Effector CD8-positive, alpha-beta T cell (primary cell): Measurements from ENCODE around the gene KNDC1.
"Not testable (repeated sequence)": the region's sequence is repeated elsewhere in the genome, so short reads cannot be mapped to it uniquely, and the experiment has no call there.

Experiments
- DNase-seq: peaks from one replicate; lab custom pipeline; 2025; lab: John Stamatoyannopoulos, UW

Gene KNDC1

GRCh38 chr10:133141144-133141957, 18.7 kb upstream of the KNDC1 start:
- DNase-seq, result no peak

- DNase-seq, result no peak
These were observed 18.1 kb upstream of the KNDC1 start for GRCh38 chr10:133141958-133142340.

- no peak for DNase-seq
These were observed 17.4 kb upstream of the KNDC1 start for GRCh38 chr10:133142523-133143199.

- no peak for DNase-seq
These were observed 16.9 kb upstream of the KNDC1 start for GRCh38 chr10:133143200-133143533.

GRCh38 chr10:133143546-133143945, 16.5 kb upstream of the KNDC1 start:
- no peak for DNase-seq

GRCh38 chr10:133144771-133145170, 15.2 kb upstream of the KNDC1 start:
- DNase-seq, result no peak

GRCh38 chr10:133150226-133150625, 9.8 kb upstream of the KNDC1 start:
- DNase-seq, result no peak

- DNase-seq, result no peak
These were observed 9.4 kb upstream of the KNDC1 start for GRCh38 chr10:133150656-133151055.

GRCh38 chr10:133151071-133151470, 8.9 kb upstream of the KNDC1 start:
- DNase-seq, result not testable (repeated sequence)

- no peak for DNase-seq
These were observed 8.5 kb upstream of the KNDC1 start for GRCh38 chr10:133151543-133151972.

GRCh38 chr10:133154411-133154810, 5.6 kb upstream of the KNDC1 start:
- no peak for DNase-seq

GRCh38 chr10:133154996-133155778, 4.8 kb upstream of the KNDC1 start:
- DNase-seq, result no peak

- DNase-seq, result no peak
These were observed 3.1 kb upstream of the KNDC1 start for GRCh38 chr10:133156674-133157579.

- no peak for DNase-seq
These were observed 2.2 kb upstream of the KNDC1 start for GRCh38 chr10:133157662-133158436.

- DNase-seq, result no peak
These were observed 1.6 kb upstream of the KNDC1 start for GRCh38 chr10:133158437-133158755.

- DNase-seq, result no peak
These were observed 1.0 kb upstream of the KNDC1 start for GRCh38 chr10:133158756-133159610.

GRCh38 chr10:133159611-133159949, 439 bp upstream of the KNDC1 start:
- DNase-seq, result no peak

GRCh38 chr10:133160826-133161471, 930 bp downstream of the KNDC1 start:
- no peak for DNase-seq

- no peak for DNase-seq
These were observed 1.6 kb downstream of the KNDC1 start for GRCh38 chr10:133161486-133162109.
